ENCODE data around the gene AP1S3.

The AP1S3 gene

GRCh38 chr2:223758131-223758840 is 79.1 kb downstream of the AP1S3 start:
- no peak for DNase-seq

DNA sequence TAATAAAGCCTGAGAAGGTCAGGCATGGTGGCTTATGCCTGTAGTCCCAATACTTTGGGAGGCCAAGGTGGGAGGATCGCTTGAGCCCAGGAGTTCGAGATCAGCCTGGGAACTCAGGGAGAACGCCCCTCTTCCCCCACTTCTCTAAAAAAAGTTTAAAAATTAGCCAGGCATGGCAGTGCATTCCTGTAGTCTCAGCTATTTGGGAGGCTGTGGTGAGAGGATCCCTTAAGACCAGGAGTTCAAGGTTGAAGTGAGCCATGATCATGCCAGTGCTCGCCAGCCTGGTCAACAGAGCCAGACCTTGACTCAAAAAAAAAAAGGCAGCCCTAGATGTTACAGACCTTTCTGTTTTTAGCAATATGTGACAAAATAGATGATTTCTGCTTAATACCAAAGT is 83.4 kb downstream of the AP1S3 start:
- no peak for DNase-seq

- no peak for DNase-seq
Observed at GRCh38 chr2:223751012-223751411, 86.4 kb downstream of the AP1S3 start.

- DNase-seq: no peak
Observed at GRCh38 chr2:223747392-223748042, 89.9 kb downstream of the AP1S3 start.

- DNase-seq: no peak
Observed at GRCh38 chr2:223746611-223747010, 90.8 kb downstream of the AP1S3 start.

GRCh38 chr2:223744580-223744979 is 92.8 kb downstream of the AP1S3 start:
- no peak for DNase-seq

GRCh38 chr2:223740679-223741078 is 96.7 kb downstream of the AP1S3 start:
- no peak for DNase-seq

DNA sequence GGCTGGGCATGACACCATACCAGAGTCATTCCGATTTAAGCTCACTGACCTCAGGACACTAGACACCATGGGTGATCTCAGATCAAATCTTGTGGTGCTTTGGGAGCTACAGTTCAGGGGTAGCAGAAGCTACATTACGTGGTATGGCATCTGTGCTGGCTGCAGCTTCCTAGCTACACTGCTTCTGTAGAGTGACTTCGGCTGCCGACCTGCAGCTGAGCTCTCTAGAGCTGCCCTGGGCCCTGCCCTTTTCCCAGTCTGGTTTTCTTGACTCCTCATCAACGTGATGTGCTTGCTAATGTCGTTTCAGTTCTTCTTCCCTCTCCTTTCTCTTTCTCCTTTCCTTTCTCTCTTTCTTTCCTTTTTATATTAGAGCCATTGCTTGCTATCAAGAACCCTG is 100.2 kb downstream of the AP1S3 start:
- no peak for DNase-seq

DNA sequence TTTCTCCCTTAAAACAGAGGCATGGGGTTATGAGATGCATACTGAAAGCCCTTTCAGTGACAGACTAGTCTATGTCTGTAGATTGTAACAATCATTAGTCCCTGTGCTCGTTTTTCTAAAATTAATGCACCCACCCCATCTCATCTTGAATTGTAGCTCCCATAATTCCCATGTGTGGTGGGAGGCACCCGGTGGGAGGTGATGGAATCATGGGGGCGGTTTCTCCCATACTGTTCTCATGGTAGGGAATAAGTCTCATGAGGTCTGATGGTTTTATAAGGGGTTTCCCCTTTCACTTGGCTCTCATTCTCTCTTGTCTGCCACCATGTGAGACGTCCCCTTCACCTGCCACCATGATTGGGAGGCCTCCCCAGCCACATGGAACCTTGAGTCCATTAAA is 100.9 kb downstream of the AP1S3 start:
- DNase-seq: no peak

DNA sequence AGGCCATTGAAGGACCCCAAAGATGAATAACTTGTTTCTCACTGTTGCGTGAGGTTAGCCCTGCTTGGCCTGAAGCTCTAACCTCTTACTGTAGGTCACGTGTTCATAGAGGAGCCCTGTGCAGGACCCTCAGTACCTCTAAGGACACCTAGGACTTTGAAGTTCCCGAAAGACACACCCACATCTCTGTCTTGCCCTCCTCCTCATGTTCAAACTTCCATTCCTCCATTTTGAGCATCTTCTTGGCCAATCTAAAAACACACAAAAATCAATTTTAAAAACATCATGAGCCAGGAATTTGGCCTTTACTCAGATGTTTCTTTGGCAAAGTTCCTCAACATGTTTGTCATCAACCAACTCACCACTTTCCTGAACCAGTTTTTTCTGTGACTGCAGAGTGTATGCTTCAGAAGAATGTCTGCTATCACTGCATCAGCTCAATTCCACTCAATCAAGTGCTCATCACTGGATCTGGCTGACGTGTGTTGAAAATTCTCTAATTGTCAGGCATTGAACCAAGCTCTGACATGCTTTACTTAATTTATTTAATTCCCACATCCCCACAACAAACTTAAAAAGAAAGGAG is 101.6 kb downstream of the AP1S3 start:
- no peak for DNase-seq

DNA sequence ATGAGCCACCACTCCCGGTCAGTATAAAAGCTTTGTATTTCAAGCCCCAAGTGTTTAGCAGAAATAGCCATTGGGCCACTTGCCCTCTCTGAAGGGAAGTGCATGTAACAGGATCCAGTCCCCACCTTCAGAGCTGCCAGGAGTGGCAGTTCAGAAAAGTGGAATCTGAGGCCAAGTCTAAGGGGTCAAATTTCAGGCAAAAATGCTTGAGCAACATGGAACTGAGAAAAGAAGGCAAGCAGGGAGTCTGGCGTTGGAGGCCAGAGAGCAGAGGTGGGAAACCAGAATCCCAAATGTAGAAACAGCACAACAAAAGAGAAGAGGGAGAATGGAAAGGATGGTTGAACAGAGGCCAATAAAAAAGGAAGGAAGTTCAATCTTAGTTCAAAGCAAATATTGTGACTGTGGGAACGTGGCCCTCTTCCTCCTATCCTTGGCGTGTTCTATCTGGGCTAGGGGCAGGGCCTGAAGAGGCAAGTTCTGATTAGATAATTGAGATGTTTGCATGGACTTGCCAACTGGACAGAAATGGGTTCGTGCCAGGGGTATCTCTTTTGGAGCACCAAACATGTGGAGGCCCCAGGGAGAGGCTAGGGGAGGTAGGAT is 102.2 kb downstream of the AP1S3 start:
- no peak for DNase-seq

DNA sequence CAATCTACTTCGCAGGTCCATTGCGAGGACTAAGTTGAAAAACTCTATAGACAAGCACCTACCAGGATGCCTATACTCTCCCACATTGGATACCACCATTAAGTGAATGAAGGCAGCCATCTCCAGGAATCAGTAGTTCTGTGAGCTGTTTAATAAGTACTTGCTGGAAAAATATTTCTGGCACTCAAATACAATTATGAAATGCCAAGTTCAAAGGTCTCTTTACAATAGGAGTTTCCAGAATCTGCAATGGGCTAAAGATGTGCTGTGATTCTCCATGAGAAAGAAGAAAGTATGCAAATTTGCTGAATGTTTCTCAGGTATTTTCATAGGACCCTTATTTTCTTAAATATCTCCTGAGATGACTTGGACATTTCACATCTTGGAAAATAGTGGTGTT is 103.0 kb downstream of the AP1S3 start:
- no peak for DNase-seq

GRCh38 chr2:223732346-223732745 is 105.0 kb downstream of the AP1S3 start:
- DNase-seq: no peak

DNA sequence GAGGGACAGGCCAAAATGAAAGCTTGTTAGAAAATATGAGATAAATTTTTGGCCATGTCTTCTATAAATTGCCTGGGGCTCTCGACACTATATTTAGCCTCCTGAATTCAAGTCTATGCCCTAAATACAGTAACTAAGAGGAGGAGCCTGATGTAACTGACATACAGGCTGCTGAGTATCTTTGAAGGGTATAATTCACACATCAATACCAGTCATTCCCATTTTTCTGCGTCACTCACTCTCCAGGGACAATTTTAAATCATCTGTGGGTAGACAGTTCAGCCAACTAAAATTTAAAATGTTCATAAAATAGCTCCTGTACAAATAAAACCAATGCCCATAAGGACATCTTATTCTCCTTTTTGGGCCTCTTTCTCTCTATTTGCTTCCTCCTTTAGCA is 105.9 kb downstream of the AP1S3 start:
- DNase-seq: no peak

DNA sequence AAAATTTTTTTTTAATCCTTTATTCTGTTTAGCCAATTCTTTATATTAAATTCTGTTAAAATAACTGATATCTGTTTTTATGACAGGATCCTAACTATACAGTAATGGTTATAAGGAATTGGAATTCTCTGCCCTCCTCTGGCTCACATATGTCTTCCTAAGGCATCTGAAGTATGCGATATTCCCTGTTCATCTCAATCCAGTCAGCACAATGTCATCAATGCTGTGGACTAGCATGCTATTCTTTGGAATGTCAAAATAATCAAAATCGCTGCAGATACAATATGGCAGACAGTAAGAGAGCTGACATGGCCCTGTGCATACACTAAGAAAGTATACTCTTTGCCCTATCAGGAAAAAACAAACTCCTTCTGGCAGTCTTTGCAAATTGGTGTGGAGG is 107.6 kb downstream of the AP1S3 start:
- DNase-seq: no peak

- DNase-seq: no peak
Observed at GRCh38 chr2:223727562-223727961, 109.8 kb downstream of the AP1S3 start.

GRCh38 chr2:223725986-223726970 is 111.1 kb downstream of the AP1S3 start:
- DNase-seq: no peak

DNA sequence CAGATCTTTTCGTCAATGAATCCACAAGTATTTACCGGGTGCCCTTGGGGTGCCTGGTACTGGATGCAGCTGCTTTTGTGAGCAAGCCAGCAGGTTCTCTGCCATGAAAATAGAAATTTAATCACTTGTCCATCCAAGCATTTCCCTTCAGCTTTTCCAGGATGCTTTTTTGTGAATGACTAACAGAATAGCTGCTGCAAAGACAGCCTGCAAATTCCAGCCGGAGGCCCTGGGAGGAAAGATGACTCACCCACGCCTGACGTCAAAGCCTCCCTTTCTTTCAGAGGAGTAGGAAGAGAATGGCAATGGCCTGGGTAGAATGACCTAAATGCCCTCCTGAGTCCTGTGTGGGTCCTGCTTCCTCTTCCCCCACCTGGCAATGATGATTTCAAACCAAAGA is 111.9 kb downstream of the AP1S3 start:
- peak; percentile 86 for DNase-seq

- no peak for DNase-seq
Observed at GRCh38 chr2:223724861-223725260, 112.5 kb downstream of the AP1S3 start.

DNA sequence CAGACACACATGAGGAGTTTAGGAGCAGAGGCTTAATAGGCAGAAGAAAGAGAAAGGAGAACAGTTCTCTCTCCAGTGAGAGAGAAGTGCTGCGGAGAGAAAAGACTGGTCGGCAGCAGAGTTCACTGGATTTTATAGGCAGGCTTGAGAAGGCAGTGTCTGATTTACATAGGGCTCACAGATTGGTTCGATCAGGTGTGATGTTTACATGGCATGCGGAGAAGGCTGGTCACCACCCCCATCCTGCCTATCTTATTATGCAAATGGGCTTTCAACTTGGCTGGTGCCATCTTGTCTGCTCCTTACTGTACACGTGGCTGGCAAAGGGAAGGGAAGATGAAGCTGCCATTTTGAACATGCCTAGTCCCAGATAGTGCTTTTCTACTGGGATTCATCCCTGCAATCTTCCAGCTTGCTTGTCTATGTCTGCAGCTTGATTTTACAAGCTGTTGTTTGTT is 113.4 kb downstream of the AP1S3 start:
- DNase-seq: no peak

DNA sequence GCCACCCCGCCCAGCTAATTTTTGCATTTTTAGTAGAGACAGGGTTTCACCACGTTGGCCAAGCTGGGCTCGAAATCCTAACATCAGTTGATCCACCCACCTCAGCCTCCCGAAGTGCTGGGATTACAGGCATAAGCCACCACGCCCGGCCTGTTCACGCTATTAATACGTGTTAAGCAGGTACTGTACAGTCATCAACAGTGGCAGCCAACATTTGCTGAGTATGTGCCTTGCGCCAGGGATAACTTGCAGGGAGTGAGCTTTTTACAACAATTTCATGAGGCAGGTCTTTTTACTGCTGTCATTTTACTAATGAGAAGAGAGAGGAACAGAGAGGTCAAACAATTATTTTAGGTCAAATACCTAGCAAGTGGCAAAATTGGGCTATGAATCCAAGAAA is 115.2 kb downstream of the AP1S3 start:
- DNase-seq: no peak

GRCh38 chr2:223721746-223722145 is 115.6 kb downstream of the AP1S3 start:
- DNase-seq: no peak

DNA sequence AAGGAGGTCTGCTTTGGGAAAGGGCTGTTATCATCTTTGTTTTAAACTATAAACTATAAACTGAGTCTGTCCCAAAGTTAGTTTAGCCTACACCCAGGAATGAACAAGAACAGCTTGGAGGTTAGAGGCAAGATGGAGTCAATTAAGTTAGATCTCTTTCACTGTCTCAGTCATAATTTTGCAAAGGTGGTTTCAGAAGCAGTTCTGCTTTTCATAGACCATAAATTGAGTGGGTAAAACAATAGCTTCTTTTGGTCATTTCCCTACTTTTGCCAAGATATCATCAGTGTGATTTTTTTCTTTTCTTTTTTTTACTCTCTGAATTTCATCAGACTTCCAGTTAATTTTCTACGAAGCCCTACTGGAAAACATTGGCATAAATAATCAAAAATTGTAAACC is 117.0 kb downstream of the AP1S3 start:
- no peak for DNase-seq

Measured in left hindlimb (tissue), 1 donor.